Smooth muscle cell of the umbilical artery (primary cell): ENCODE results near the gene RTEL1. TPM values are rescaled to one million over a fixed set of nuclear protein-coding genes. Genes with fewer than 3 reads are reported as not detected.

ENCODE experiments used
- total RNA-seq: library from RNA; depleted of rRNA; stranded (reverse); fragments of >200 nt; gene quantifications from 2 replicates; pipeline ENCODE4 v1.2.3, GENCODE V29; 2014

The RTEL1 gene
- 7.1 and 14.3 TPM in 2 replicates for total RNA-seq

GRCh38 chr20:63657937-63658748 lies at the start of gene RTEL1:
TSS of gene RTEL1 (plus strand) at chr20:63658312. CDS start at chr20:63659403, 1,091 bp downstream.

GRCh38 chr20:63626424-63627128 lies 31.5 kb upstream of the RTEL1 start, which contains the start of gene GMEB2:
TSS of gene GMEB2 (minus strand) at chr20:63627101. CDS start at chr20:63619397, 7,704 bp downstream.

GRCh38 chr20:63653041-63653973 lies 4.8 kb upstream of the RTEL1 start, which contains the start of gene STMN3:
TSS of gene STMN3 (minus strand) at chr20:63653424. CDS start at chr20:63653345, 79 bp downstream.

GRCh38 chr20:63696628-63697356 lies 38.7 kb downstream of the RTEL1 start, which contains the start of gene TNFRSF6B:
TSS of gene TNFRSF6B (plus strand) at chr20:63696652. CDS start at chr20:63696768, 116 bp downstream.

GRCh38 chr20:63707558-63708300 lies 49.6 kb downstream of the RTEL1 start, which contains the start of the genes ARFRP1 and ZGPAT:
TSS of gene ARFRP1 (minus strand) at chr20:63707976. CDS start at chr20:63707091, 885 bp downstream.
TSS of gene ZGPAT (plus strand) at chr20:63708039. CDS start at chr20:63708581, 542 bp downstream.

GRCh38 chr20:63735859-63736718 lies 78.0 kb downstream of the RTEL1 start, which contains the start of gene LIME1:
TSS of gene LIME1 (plus strand) at chr20:63736664. CDS start at chr20:63737550, 886 bp downstream.

GRCh38 chr20:63739130-63740069 lies 81.3 kb downstream of the RTEL1 start, which contains the start of gene SLC2A4RG:
TSS of gene SLC2A4RG (plus strand) at chr20:63739776. CDS start at chr20:63739913, 137 bp downstream.

Other genes with a start within 250 kb of the RTEL1 start
- not detected in 2 replicates for gene KCNQ2, start 185.7 kb upstream of the RTEL1 start, total RNA-seq
- 3.9 and 8.8 TPM in 2 replicates for gene EEF1A2, start 159.2 kb upstream of the RTEL1 start, total RNA-seq
- gene PPDPF, start 137.5 kb upstream of the RTEL1 start, total RNA-seq: 61.2 and 63.0 TPM in 2 replicates
- gene PTK6, start 120.9 kb upstream of the RTEL1 start, total RNA-seq: 0.18 TPM in 1 of 2 replicates, not detected in the other
- not detected in 2 replicates for gene SRMS, start 110.6 kb upstream of the RTEL1 start, total RNA-seq
- 0.74 and 0.89 TPM in 2 replicates for gene FNDC11, start 104.2 kb upstream of the RTEL1 start, total RNA-seq
- gene HELZ2, start 84.1 kb upstream of the RTEL1 start, total RNA-seq: 32.7 and 54.9 TPM in 2 replicates
- 8.9 and 13.6 TPM in 2 replicates for gene GMEB2, start 31.2 kb upstream of the RTEL1 start, total RNA-seq
- 2.7 and 6.7 TPM in 2 replicates for gene STMN3, start 4.9 kb upstream of the RTEL1 start, total RNA-seq
- gene TNFRSF6B, start 38.3 kb downstream of the RTEL1 start, total RNA-seq: 16.3 and 95.5 TPM in 2 replicates
- gene ARFRP1, start 49.7 kb downstream of the RTEL1 start, total RNA-seq: 35.3 and 43.2 TPM in 2 replicates
- gene ZGPAT, start 49.7 kb downstream of the RTEL1 start, total RNA-seq: 19.3 and 23.6 TPM in 2 replicates
- gene LIME1, start 78.4 kb downstream of the RTEL1 start, total RNA-seq: 2.7 and 8.9 TPM in 2 replicates
- 14.3 and 24.8 TPM in 2 replicates for gene SLC2A4RG, start 81.5 kb downstream of the RTEL1 start, total RNA-seq
- 0.42 and 0.59 TPM in 2 replicates for gene ZBTB46, start 173.0 kb downstream of the RTEL1 start, total RNA-seq
- 0.09 TPM in 1 of 2 replicates, not detected in the other for gene ABHD16B, start 203.2 kb downstream of the RTEL1 start, total RNA-seq
- 127 and 187 TPM in 2 replicates for gene TPD52L2, start 207.0 kb downstream of the RTEL1 start, total RNA-seq
- 79.7 and 83.4 TPM in 2 replicates for gene DNAJC5, start 236.8 kb downstream of the RTEL1 start, total RNA-seq